ENCODE measurements around the gene KCNH1.

KCNH1 gene

GRCh38 chr1:210646258-210646616 lies 487.7 kb downstream of the KCNH1 start:
- DNase-seq (ENCODE audit: low spot score), result no peak

GRCh38 chr1:210645582-210646257 lies 488.2 kb downstream of the KCNH1 start:
- no peak for DNase-seq (ENCODE audit: low spot score)

GRCh38 chr1:210641582-210641981 lies 492.4 kb downstream of the KCNH1 start:
- DNase-seq (ENCODE audit: low spot score), result no peak

DNA sequence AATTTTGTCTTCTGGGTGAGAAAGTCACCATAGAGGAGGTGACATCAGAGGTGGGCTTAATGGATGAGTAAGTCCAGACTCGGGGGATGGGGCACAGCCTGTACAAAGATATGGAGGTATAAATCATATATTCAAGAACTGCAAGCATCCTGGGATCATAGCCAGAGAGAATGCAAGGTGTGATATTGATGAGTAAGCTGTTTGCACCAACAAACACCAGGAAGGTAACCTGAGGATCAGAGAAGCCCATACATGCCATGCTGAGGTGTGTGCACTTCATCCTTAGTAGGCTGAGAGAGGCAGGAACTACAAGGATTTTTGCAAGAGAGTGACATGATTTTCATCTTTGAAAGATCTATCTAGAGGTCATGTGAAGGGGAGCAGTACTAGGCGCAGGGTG lies 498.8 kb downstream of the KCNH1 start:
- DNase-seq (ENCODE audit: low spot score), result no peak

GRCh38 chr1:210633636-210634035 lies 500.3 kb downstream of the KCNH1 start:
- no peak for DNase-seq (ENCODE audit: low spot score)

DNA sequence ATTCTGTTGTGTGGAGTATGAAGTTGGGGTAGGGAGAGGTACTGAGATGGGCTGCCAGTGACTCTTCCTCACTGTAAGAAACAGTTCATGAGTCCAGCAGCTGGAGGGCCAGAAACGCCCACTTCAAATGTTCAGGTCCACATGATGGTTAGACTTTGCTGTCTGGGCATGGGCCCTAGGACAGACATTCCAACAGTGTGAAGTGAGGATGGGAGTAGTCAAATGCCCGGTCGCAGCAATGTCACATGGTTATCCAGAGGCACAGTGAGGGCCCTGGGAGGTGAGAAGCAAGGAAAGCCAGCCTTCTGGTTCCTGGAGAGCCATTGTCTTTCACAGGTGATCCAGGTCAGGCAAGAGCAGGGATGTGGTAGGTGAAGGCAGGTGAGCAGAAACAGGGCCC lies 500.8 kb downstream of the KCNH1 start:
- no peak for DNase-seq (ENCODE audit: low spot score)

DNA sequence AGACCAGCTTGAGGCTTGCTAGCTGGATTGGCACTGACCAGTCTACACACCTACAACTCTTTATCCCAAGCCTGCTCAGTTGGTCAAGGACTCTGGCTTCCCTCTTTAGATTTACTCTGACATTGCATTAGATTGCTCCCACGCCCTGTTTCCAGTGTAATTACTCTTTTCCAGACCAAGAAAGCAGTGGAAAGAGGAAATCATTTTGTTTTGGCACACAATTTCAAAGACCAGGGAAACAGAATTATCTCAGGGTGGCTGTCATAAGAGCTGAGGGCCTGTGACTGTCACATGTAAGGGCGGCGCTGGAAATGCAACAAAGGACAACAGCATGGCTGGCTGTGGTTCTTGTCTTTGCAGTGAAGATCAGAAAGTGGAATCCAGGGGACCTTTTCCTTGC lies 502.5 kb downstream of the KCNH1 start:
- DNase-seq (ENCODE audit: low spot score), result no peak

GRCh38 chr1:210629276-210629675 lies 504.7 kb downstream of the KCNH1 start:
- no peak for DNase-seq (ENCODE audit: low spot score)

GRCh38 chr1:210627755-210628154 lies 506.2 kb downstream of the KCNH1 start:
- no peak for DNase-seq (ENCODE audit: low spot score)

Data from hematopoietic multipotent progenitor cell treated with erythropoietin and hydrocortisone succinate and interleukin-3 and kit ligand, for 17 days (in vitro differentiated cells).